Measurements from ENCODE around the gene ARHGEF28.

Gene ARHGEF28

DNA sequence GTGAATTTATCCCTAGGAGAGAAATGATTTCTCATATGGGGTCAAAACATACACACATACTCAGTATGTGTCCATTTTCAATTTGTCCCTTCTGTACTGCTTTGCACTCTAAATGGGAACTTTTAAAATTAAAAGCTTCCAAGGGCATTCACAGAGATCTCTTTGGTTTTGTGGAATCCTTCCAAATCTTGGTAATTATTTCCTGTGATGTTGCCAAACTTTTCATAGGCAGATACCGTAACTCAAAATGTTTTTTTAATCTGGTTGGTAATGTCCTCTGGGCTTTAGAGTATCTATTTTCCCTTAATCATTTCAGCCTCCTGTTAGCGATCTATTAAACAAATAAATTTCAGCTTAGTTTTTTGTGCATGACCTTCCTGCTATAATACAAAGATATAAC, 282.4 kb downstream of the ARHGEF28 start:
- DNase-seq: no peak

DNA sequence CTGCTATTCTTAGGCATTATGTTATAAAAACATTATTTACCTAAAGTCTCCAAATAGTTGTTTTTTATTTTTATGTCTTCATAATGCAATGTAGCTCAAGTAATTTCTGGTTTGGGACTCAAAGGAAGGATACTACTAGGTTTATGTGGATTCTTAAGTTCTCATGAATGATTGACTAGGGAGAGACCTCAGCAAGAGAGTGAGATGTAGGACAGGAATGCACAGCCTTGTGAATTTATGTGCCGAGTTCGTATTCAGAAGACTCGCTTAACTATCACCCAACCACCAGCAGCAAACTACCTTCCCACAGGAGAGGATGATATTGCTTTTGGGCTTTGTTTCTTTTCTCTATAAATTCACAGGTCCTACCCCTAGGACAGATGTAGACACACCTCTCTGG, 282.9 kb downstream of the ARHGEF28 start:
- no peak for DNase-seq

- no peak for DNase-seq
These were observed 283.5 kb downstream of the ARHGEF28 start for GRCh38 chr5:73909474-73909873.

DNA sequence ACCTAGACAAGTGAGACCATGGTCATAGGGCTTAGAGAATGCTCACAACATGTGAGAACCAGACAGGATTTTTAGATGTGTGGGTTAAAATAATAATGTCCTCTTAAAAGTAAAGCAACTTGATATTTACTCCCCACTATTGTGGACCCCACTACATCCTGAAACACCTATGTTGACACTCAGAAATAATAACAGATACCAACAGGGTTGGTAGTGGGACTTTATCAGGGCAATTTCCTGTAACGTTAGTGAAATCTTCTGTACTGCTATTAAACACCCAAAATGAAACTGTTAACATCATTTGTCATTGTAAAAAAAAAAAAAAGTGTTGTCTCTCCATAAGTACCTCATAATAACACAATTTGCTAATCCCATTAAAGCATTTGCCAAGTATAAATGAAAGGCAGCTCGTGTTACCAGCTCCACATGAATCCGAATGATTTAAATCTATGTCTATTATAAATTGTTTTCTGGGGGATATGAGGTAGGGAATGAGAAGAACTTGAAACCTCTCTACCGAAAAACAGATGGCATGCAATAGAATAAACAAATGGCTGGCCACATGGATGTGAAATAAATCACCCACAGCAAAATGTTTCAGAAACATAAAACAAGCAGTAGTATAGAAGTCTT, 285.9 kb downstream of the ARHGEF28 start:
- no peak for DNase-seq

- DNase-seq: no peak
These were observed 286.9 kb downstream of the ARHGEF28 start for GRCh38 chr5:73912821-73913271.

DNA sequence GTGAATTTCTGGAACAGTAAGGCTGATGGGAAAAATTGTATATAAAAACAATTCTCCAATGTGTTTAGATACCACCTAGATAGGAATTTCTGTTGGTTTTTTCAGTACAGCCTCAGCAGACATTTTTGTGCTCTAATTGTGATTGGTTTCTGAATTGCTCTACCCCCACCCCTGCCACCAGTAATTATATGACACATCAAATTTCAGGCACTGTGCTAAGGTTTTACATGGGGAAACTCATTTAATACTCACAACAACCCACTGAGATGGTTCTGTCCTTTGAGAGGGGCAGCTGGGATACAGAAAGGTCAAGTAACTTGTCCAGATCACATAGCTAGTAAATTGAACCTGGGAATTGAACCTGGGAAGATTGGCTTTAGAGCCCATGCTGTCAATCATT, 288.0 kb downstream of the ARHGEF28 start:
- DNase-seq: no peak

DNA sequence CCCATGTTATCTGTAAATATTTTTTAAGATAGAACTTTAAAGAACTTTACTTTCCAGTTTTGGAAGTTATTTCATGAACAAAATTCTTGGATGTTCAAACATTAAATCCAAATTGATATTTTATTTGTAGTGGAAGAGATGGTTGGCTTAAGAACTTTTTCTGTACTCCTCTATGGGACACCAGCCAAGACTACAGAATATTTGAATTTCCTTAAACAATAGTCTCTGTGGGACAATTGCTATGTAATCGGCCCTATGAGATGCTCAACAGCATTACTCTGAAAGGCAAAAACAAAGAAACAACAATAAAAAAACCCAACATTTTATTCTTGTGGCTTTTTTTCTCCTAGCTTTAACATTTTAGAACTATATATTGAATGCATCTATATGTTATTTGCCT, 289.3 kb downstream of the ARHGEF28 start:
- no peak for DNase-seq

DNA sequence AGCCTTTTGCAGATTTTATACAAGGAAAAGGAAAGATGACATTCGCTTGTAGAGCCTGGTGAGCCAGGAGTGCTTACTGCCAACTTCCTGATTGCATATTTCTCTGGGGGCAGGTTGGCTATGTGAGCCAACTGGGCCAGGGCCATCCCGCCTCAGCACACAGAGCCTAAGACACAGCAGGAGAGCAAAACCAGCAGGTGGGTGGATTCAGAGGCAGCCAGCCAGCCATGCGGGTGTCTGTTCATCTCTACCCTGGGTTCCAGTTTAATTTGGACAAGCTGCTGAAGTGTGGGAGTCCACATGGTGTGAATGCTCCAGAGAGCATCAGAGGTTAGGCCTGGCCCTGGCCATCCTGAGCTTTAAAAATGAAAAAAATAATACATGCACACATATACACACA, 291.4 kb downstream of the ARHGEF28 start:
- no peak for DNase-seq

DNA sequence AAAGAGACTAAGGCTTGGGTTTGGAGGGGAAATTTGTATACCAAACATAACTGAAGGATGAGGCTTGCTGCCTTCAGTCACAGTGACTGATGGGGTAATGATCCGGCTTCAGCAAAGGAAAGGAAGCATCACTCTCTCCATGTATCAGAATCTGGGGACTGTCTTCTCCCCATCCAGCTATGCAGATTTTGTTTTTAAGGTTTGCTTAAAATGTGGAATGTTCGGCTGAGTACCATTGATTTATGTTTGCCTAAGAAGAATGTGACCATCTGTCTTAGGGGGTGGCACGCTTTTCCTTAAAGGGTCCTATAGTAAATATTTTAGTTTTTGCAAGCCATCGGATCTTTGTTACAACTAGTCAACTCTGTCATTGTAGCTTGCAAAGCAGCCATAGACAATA, 291.9 kb downstream of the ARHGEF28 start:
- DNase-seq: no peak

DNA sequence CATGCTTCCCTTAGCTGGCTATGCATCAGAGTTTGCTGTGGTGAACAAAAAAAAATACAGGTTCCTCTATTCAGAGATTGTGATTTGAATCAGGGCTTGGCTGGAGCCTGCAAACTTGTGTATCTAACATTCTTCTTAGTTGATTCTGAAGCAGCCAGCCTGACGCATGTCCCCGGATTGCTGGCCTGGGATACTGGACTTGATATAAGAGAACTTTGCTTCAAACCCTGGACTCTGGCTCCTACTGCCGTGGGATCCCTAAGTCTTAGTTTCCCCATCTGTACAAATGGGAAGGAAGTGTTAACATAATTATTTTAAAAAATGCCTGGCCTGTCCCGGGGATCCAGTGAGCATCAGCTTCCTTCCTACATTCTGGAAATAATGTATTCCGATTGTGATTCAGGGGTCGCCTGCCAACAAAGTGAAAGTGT, 292.8 kb downstream of the ARHGEF28 start:
- no peak for DNase-seq

DNA sequence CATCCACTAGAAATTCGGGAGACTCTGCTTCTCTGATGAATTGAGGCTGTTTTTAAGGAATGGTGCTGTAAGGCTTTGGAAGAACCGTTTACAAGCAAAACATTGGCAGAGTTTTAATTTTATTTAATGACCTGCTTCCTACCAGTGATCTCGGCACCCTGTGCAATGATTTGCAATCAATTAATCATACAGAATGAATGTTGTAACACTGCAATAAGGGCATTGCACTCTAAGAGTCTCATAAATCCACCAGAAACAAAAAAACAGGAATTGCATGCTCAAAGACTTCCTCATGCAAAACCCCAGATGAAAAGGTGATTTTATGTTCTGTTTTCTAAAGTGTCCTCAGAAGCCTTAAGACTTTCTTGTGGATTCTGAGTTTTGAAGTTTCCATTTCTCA, 295.7 kb downstream of the ARHGEF28 start:
- no peak for DNase-seq

DNA sequence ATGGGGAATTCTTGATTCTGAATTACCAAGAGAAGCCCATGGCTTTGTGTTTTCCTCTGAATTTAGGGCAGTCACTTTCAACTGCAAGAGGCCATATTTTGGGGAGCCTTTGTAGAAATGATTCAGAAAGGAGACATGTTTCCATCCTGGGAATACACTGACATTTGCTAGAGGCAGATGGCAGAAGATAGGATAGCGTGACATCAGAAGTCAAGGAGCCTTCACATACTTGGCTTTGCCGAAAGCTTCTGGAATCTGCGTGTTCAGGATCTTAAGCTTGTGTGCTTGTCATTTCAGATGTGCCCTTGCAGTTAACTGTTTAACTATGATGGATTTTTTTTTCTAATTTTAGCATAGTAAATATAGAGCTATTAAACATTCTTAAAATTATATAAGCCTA, 296.2 kb downstream of the ARHGEF28 start:
- no peak for DNase-seq

DNA sequence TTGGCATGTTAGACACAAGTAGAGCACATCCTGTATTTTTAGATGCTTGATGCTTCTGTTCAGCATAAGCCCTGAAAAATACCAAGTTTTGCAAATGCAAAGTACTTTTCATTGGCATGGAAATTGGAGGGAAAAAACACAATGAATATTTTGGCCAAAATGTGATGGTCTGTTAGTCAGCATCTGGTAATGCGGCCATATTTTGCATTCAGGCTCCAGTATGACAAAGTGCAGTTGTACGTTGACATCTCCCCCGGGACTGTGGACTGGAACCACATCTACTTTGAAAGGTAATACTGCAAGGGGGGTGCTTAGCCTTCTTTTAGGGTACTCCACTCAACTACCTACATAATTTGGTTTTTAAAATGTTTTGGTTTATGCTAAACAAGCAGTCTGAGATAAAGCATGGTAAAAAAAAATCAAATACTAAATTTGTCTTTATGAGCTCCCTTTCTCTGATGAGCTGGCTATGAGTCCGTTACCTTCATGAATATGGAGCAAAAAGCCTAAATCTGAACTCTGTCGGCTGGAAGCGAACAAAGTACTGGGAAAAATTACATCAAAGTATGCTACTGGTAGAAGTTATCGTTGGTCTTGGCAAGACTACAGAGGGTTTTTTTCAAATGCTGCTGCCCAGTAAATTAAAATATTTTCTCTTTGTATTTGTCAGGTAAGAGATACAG, 297.0 kb downstream of the ARHGEF28 start:
- DNase-seq: no peak

- DNase-seq: no peak
These were observed 302.6 kb downstream of the ARHGEF28 start for GRCh38 chr5:73928476-73929070.

DNA sequence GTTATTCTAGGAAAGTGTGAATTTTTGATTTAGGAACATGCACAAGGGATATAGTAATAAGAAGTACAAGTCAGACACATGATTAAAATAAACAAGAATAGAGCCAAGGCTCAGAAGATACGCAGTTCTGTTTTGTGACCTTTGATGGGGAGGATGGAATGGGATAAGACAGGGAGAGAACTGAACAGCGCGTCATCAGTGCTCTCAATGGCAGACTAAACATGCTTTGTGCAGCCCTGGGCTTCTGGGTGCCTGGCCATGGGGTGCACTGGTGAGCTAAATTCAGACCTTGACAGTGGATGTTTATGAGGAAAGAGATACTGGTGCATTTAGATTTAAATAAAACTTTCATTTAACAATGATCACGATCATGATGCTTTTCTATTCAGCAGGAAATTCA, 309.7 kb downstream of the ARHGEF28 start:
- DNase-seq: no peak

DNA sequence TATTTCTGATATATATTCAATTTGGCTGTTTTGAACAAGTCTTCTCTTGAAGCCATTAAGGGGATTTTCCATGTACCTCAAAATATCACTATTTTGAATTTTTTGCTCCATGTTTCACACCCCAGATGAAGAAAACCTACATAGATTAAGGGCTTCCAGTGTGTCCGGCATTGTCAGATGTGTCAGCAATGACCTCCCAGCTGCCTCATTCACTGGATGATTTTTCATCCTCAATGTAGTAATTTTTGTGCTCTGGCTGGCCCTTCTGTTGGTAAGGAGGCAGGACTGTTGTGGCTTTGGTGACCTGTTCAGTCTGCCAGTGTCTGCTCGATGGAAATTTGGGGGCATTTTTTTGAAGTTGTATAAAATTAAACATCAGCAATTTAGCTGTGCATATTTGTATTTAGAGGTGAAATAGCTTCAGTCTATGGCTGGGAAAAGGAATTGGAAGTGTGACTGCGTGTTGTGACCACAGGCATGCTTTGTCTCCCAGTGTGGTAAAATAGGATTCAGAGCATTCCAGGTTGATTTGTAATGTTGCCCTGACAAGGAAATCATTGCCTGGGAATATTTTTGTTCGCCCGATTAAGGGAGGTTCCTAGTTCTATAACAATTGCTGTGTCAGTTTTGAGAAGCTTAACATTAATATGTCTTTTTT, 312.4 kb downstream of the ARHGEF28 start:
- no peak for DNase-seq

DNA sequence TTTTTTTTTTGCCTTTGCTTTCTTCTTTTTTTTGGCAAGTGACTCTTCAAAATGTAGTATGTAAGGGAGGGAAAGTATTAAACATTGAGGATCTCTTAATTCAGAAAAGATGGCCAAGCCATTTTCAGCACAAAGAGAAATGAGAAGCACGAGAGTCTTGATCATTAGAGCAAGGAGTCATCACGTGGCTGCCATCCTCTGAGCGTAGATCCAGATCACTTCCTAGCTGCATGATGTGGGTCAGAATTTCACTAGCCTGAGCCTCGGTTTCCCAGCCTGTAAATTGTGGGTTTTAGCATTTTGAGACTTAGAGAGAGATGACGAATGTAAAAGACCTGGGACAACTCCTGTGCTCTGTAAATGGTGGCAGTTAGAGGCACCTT, 312.9 kb downstream of the ARHGEF28 start:
- DNase-seq: no peak

DNA sequence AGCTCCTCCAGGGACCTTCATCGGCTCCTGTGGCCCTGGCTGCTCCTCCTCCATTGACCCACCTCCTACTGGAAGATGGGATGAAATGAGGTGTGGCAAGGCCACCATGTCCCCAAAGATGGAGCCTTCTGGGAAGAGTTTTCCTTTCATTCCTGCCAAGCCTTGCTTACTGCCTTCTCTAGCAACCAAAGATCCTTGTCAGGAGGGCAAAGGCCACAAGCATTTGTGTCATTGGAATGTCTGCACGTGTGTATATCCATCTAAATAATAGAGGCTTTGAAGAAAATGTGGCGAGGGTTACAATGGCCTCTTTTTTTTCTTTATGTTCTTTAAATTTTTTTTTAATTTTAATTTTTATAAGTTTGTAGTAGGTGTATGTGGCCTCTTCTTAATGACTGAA, 313.6 kb downstream of the ARHGEF28 start:
- DNase-seq: no peak

- no peak for DNase-seq
These were observed 314.0 kb downstream of the ARHGEF28 start for GRCh38 chr5:73940026-73940425.

DNA sequence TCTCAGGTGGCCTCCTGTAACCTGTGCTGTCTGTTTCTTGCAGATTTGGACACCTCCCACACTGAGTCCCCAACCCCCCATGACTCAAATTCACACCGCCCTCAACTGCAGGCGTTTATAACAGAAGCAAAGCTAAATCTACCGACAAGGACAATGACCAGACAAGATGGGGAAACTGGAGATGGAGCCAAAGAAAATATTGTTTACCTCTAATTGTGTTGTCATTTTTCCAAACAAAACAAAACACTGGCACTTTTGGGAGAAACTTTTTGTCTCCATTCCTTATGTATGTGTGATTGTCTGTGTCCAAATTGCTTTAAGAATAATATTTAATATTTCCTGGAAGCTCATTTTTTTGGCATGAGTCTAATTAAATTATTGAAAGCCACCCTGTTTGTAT, 314.8 kb downstream of the ARHGEF28 start:
- no peak for DNase-seq

DNA sequence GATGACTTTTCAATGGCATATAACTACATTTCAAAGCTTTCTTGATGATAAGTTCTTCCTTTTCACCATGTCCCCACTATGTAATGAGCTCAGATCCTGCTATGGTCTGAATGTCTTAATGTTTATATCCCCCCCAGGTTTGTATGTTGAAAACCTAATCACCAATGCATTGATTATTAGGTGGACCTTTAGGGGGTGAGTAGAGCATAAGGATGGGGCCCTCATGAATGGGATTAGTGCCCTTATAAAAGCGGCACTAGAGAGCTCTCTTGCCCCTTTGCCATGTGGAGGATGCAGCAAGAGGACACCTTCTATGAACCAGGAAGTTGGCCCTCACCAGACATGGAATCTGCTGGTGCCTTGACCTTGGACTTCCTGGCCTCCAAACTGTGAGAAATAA, 316.8 kb downstream of the ARHGEF28 start:
- no peak for DNase-seq

- DNase-seq: no peak
These were observed 317.4 kb downstream of the ARHGEF28 start for GRCh38 chr5:73943397-73943796.

- no peak for DNase-seq
These were observed 318.6 kb downstream of the ARHGEF28 start for GRCh38 chr5:73944581-73944980.

DNA sequence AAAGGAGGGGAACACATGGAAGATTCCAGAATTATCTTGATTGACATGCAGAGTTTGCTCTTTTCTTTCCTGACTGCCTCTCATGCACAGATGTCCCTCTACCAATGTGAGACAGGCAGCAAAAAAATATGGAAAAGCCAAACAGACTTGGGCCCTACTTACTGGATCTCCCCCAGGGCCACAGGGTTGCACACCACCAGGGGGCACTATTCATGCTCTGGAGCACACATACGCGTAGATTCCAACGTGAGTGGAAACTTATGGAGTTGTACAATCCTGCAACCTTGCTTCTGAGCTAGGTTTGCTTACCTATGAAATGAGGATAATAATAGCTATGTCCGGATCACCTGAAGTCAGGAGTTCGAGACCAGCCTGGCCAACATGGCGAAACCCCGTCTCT, 319.5 kb downstream of the ARHGEF28 start:
- peak; percentile 11 for DNase-seq
